Measurements from ENCODE around the gene WWP2.

The WWP2 gene

DNA sequence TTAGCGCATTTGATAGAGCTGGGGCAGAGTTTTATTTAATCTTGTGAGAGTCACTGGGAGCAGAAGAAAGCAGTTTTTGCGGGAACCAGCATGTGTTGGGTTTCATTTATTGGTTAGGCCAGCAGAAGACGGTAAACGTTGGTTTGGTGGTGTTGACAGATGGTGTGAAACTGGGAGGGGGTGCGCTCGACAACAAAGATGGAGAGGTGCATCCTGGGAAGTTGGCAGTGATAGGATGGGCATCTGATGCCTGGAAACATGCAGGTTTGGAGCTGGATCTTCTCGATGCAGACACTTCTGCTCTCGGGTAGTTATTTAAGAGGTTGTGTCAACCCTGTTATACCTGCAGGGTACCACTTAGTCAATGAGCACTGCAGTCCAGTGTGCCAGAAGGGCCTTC is 164.1 kb downstream of the WWP2 start:
- DNase-seq (ENCODE audit: low read depth in 2 of 2): no peak

GRCh38 chr16:69927056-69927757 is 165.1 kb downstream of the WWP2 start:
- DNase-seq (ENCODE audit: low read depth in 2 of 2): no peak

DNA sequence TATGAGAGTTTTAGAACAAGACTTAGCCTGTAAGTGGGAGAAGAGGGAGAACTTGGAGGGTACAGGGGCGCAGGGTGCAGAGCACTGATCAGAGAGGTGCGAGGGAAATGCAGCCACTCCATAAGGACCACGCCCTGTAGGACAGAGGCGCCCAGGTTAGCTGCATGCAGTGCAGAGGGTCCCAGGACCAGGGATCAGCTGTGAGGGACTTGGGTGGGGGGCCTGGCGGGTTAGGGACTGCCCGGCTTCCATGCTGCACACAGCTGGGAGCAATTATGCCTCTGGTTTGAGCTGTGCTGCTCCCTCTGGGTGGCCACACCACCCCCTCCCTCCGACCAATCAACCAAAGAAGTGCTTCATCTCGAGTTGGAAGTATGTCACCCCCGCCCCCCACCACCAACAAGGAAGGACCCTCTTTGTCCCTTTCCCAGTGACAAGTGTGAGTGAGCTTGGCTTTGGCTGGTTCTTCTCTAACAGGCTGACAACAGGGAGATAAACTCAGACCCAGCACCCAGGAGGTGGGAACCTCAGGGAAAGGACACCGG is 166.8 kb downstream of the WWP2 start:
- no peak for DNase-seq (ENCODE audit: low read depth in 2 of 2)

DNA sequence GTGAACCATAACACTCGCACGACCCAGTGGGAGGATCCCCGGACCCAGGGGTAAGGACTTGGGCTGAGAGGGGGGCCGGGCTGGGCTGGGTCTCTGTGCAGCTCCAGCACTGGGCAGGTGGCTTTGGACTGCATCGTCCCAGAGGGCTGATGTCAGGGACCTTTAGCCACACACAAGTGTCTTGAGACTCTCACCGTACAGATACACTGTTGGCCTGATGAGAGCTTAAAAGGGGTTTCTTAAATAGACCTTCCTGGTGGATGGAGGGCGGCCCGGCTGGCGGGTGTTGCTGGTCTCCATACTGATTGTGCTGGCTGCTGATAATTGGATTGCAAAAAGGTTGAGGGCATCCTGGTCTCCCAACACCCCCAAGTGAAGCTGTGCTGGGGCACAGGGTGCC is 167.3 kb downstream of the WWP2 start:
- DNase-seq (ENCODE audit: low read depth in 2 of 2): no peak

DNA sequence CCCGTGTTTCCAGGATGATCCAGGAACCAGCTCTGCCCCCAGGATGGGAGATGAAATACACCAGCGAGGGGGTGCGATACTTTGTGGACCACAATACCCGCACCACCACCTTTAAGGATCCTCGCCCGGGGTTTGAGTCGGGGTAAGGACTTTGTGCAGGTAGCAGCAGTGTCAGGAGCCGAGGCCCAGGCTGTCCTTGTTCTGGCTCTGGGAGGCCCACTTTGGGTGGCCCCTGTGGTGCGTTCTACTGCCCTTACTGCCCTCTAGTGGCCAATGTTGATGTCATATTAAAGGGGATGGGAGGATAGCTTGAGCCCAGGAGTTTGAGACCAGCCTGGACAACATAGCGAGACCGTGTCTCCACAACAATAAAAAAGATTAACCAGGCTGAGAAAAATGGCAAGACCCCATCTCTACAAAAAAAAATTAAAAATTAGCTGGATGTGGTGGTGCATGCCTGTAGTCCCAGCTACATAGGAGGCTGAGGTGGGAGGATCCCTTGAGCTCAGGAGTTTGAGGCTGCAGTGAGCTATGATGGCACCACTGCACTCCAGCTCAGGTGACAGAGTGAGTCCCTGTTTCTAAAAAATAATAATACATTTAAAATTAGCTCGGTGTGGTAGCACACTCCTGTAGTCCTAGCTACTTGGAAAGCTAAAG is 168.1 kb downstream of the WWP2 start:
- peak in 1 of 2 donors; percentile 5 for DNase-seq (ENCODE audit: low read depth in 2 of 2)

DNA sequence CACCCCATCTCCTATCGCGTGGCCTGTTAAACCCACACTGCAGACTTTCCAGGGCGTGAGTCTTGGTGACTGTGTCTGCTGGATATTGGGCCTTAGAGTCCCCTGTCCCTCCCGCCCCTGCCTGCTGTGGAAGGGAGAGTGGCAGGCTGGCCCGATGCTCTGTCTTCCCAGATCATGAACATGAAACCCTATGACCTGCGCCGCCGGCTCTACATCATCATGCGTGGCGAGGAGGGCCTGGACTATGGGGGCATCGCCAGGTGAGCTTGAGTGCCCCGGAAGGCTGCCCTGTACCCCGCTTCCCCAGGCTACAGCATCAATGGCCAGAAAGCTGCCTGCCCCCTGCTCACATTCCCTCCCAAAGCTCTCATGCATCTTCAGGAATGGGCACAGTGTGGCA is 169.5 kb downstream of the WWP2 start:
- no peak for DNase-seq (ENCODE audit: low read depth in 2 of 2)

DNA sequence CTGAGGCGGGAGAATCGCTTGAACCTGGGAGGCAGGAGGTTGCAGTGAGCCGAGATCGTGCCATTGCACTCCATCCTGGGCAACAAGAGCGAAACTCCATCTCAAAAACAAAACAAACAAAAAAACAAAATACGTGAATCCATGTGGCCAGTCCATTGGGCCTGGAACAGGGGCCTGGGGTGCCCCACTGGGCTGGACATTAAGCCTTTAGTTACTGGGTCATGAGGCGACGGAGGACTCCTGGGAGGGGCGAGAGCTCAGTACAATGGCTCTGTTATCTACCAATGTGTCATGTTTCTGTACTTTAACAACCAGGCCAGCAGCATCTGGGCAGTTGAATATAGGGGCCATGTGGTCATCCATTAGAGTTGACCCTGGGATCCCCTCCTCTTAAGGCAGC is 170.1 kb downstream of the WWP2 start:
- no peak for DNase-seq (ENCODE audit: low read depth in 2 of 2)

GRCh38 chr16:69932691-69933392 is 170.7 kb downstream of the WWP2 start:
- no peak for DNase-seq (ENCODE audit: low read depth in 2 of 2)

DNA sequence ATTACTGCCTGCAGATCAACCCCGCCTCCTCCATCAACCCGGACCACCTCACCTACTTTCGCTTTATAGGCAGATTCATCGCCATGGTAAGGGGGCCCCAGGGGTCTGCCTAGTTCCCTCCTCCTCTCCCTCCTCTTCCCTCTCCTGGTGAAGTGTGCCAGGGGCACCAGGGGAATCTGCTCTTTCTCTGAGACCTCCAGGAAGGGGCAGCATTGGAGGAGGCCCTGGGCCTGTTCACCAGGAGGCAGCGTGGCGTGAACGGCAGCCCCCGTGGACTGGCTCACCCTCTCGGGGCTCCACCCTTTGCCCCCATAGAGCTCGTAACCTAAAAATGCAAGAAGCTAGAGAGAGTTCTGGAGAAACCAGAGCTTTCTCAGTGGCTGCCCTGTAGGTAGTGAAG is 171.9 kb downstream of the WWP2 start:
- no peak for DNase-seq (ENCODE audit: low read depth in 2 of 2)

GRCh38 chr16:69934751-69935150 is 172.6 kb downstream of the WWP2 start:
- no peak for DNase-seq (ENCODE audit: low read depth in 2 of 2)

DNA sequence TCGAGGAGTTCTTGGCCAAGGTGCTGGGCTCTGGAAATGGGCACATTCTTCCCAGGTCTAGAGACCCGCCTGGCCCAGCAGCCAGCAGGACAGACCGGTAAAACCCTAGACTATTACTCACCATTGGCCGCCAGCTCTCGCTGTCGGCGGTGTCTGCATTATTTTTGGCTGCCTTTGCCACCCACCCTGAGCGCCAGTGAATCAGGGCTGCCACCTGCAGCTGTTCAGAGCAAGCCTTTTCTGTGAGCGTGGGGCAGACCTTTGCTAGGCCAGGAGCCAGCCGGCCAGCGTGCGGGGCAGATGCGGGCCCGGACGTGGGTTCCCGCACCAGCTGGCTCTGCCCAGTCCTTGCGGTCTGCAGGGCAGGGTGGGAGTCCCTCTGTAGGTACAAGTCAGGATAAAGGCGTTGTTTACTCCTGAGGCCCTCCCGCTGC is 173.2 kb downstream of the WWP2 start:
- DNase-seq (ENCODE audit: low read depth in 2 of 2): no peak

- no peak for DNase-seq (ENCODE audit: low read depth in 2 of 2)
Measured at GRCh38 chr16:69935740-69936139, 173.6 kb downstream of the WWP2 start.

DNA sequence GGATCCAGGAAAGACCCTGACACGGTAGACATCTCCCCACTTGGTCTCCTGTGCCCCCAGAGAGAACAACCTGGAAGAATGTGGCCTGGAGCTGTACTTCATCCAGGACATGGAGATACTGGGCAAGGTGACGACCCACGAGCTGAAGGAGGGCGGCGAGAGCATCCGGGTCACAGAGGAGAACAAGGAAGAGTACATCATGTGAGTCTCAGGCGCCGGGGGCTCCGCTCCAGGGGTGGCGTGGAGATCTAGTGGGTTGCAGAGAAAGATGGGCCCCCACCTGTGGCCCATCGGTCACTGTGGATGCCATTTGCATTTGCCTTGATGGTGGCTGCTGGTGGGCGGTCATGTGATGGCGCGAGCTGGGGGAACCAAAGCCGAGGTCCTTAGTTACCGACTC is 174.1 kb downstream of the WWP2 start:
- DNase-seq (ENCODE audit: low read depth in 2 of 2): no peak

DNA sequence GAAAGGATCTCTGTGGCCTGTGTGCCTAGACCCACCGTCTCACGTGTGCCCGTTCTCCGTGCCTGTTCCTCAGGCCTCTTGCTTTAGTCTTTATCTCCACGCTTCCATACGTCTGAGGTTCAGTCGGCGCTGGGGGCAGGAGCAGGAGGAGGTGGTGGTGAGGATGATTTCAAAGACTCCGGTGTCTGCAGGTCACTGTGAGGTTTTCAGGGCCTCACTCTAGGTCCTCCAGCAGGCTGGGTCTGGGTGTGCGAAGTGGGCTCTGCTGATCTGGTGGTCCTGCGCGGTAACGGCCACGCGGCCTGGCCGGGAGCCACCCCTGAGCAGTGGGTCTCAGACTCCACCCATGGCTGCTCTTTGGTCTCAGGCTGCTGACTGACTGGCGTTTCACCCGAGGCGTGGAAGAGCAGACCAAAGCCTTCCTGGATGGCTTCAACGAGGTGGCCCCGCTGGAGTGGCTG is 174.6 kb downstream of the WWP2 start:
- no peak for DNase-seq (ENCODE audit: low read depth in 2 of 2)

GRCh38 chr16:69937465-69937951 is 175.4 kb downstream of the WWP2 start:
- DNase-seq (ENCODE audit: low read depth in 2 of 2): no peak

DNA sequence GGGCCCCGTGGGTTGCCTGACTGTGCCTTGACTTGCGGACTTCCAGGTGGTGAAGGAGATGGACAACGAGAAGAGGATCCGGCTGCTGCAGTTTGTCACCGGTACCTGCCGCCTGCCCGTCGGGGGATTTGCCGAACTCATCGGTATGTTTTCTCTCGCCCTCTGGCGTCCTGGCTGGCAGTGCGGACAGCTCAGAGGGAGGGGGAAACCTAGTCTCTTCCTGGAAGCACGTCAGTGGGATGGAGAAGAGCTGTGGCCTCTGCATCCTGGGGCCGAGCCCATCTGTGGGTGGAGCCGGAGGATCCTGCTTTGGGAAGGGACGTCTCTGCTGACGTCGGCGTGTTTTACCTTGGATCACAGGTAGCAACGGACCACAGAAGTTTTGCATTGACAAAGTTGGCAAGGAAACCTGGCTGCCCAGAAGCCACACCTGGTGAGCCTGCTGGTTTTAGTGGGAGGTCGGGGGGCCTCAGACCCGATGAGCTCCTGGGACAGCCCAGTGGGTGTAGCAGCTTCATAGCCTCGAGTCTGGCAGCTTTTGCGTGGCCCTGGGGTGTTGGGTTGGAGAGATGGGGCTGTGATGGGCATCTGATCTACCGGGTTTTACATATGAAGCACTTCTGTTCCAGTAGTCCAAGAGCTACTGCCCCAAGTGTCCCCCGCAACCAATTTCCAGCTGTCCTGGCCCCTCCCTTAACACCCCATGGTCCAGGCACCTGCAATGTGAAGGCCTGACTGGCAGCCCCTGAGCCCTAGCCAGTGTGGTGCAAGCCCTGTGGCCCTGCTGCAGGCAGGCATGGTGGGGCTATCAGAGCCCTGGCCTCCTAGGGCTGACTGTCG is 177.1 kb downstream of the WWP2 start:
- no peak for DNase-seq (ENCODE audit: low read depth in 2 of 2)

- no peak for DNase-seq (ENCODE audit: low read depth in 2 of 2)
Measured at GRCh38 chr16:69939821-69940585, 177.9 kb downstream of the WWP2 start.

DNA sequence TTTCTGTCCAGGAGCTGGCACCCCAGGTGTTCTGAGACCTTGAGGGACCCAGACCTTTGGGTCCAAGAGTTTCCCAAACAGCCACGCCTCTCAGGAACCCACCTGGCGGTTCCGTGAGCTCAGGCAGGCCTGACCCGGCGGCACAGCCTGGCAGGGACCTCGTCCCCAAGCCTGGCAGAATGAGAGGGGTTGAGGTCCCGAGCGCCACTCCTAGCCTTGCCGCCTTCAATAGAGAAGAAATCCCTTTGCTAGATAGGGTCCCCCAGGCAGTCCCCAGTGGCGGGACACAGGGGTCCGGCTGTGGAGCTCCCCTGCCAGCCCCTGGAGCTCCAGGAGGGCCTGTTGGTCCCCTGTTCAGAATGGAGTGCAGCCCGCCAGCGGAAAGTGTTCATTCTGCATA is 178.5 kb downstream of the WWP2 start:
- DNase-seq (ENCODE audit: low read depth in 2 of 2): no peak

DNA sequence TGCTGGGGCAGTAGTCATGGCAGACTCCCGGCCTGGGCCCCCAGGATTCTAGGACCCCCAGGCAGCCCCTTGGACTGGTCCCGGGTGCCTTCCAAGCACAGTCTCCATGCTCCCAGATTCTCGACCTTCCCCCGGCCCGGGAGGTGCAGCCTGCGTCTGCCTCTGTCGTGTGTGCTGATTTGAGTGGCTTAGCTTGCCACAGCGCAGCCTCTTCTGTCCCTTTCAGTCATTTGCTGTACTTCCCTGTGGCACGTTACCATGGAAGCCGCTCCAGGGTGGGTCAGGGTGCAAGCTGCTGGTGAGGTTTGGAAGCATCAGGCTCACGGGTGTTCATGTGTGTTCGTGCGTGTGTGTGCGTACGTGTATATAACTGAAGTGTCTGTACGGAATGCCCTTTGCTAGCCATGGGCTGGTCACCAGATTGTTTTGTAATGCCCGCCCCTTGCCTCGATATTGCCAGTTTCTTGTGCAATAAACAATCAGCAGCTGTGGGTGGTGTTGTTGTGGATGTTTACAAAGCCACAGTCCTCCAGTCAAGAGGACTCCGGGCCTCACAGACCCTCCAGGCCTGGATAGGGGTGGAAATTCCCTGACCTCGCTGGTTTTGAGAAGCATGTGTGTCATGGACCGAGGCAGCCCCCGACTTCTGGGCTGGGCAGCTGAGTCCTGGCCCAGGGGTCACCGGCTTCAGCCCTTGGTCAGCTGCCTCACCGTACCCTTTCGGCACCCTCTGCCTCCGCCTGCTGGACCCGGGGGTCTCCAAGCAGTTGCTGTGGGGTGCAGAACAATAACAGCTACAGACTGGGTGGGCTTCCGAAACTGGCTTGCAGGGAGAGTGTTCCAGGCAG is 179.3 kb downstream of the WWP2 start:
- DNase-seq (ENCODE audit: low read depth in 2 of 2): no peak

DNA sequence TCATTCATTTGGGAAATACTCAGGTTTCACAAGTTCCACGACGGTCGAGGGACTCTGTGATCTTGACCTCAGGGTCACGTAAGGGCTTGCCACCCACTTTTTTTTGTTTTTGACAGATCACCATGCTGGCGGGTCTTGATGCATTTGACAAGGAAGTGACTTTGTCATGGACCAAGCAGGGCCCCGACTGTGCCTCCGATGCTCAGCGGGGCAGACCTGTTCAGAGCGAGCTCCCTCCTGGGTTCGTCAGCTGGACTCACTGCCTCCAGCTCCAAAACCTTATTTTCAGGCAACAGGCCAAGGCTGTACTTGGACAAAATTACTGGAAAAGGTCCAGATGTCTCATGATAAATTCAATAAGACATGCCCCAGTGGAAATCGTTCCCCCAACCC is 180.0 kb downstream of the WWP2 start:
- DNase-seq (ENCODE audit: low read depth in 2 of 2): no peak
